Measurements from ENCODE around the gene PAMR1. TPM values are rescaled to one million over a fixed set of nuclear protein-coding genes. Genes with fewer than 3 reads are reported as not detected.

Gene PAMR1
- total and polyA plus RNA-seq, 2 experiments from 2014 or later = 119 to 151 TPM

DNA sequence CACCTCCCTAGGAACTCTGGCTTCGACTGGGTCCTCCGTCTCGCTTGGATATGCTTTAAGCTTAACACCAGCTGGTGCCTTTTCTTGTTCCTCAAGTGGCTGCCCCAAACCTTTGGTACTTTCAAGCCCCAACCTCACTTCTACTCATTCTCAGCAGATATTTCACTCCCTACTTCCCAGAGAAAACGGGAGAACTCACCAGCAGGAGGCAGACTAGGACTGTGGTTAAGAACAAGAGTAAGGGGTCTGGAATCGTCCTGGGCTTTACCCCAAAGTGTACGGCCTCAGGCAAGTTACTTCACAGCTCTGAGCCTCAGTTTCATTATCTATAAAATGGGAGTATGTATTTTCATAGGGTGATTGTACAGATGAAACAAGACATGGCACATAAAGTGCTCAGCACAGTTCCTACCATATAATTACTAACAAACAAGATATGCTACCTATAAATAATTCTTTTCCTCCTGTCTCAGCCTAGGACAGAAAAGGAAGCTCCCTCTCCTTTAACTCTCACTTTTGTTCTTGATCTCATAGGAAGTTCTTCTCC lies 37.8 kb downstream of the PAMR1 start:
- Histone ChIP-seq H3K27me3 (replicated peaks; ENCODE audit: insufficient read depth) (no peaks in the 10 kb centered on the region), H3K27ac (no peak overlapping the region), H3F3A (ENCODE audit: insufficient read depth) (peaks cover 64% of the 10 kb centered on the region), H3K4me3 (no peak overlapping the region), H3K9ac (no peak overlapping the region), H3K36me3 (ENCODE audit: low read depth) (peaks cover 9% of the 10 kb centered on the region; the same call in 1 of the 2 replicates), H3K4me1 (ENCODE audit: insufficient read depth) (peaks cover 72% of the 10 kb centered on the region), H2AFZ (no peak overlapping the region), H3K4me2 (ENCODE audit: unreplicated experiment) (no peak overlapping the region), H3K9me3 (ENCODE audit: low read depth) (no peaks in the 10 kb centered on the region), H4K20me1 (ENCODE audit: insufficient read depth) (no peaks in the 10 kb centered on the region), H3K9me2 (ENCODE audit: insufficient read depth) (no peaks in the 10 kb centered on the region), H3K79me2 (ENCODE audit: insufficient read depth) (no peaks in the 10 kb centered on the region)
- TF ChIP-seq EZH2phosphoT487 (IDR thresholded peaks at IDR 0.05; ENCODE audit: insufficient read depth, low read depth) = no peak
- TF ChIP-seq EZH2 (IDR thresholded peaks at IDR 0.05; ENCODE audit: insufficient read depth, poor library complexity, severe bottlenecking) = no peak
- WGBS, 2 experiments (ENCODE audit: low coverage in 1 of 2, low lambda C conversion rate in 2 of 2, missing lambda C conversion rate in 2 of 2) = 43% methylated on average over 6 of the region's 6 CpGs
- peak; percentile 65 for DNase-seq
- in situ Hi-C loops (cut with MboI) = loop anchor here (10.0 kb wide), 2 partner anchors 327 to 787 kb away; no protein-coding TSS in a partner anchor

DNA sequence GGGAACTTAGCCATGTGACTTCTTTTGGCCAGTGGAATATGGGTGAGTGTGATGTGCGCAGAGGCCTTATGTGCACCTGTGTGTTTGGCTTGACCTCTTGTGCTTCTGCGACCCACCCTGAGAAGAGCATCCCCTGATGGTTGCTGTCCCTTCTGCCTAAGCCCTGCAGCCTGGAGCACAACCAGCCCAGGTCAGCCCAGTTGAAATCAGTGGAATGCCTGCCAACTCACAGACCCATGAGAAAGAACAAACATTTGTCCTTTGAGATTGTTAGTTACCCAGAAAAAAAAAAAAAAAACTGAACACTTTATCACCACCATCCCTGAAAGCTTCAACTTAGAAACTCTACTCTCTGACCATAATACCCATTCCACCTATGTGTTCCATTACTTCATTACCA lies 38.5 kb downstream of the PAMR1 start:
- H3K9me2 ChIP-seq (ENCODE audit: insufficient read depth) = no peaks in the 10 kb centered on the region
- no peaks in the 10 kb centered on the region for H4K20me1 ChIP-seq (ENCODE audit: insufficient read depth)
- H3K36me3 ChIP-seq (ENCODE audit: low read depth) = peaks cover 15% of the 10 kb centered on the region; the same call in 1 of the 2 replicates
- H3K4me3 ChIP-seq = no peak overlapping the region
- no peak for DNase-seq
- no peak overlapping the region for H2AFZ ChIP-seq
- no peak overlapping the region for H3K27ac ChIP-seq
- H3F3A ChIP-seq (ENCODE audit: insufficient read depth) = peaks cover 61% of the 10 kb centered on the region
- H3K79me2 ChIP-seq (ENCODE audit: insufficient read depth) = no peaks in the 10 kb centered on the region
- H3K27me3 ChIP-seq (replicated peaks; ENCODE audit: insufficient read depth) = no peaks in the 10 kb centered on the region
- no peak overlapping the region for H3K4me2 ChIP-seq (ENCODE audit: unreplicated experiment)
- 98 to 100% methylated on average over 2 of the region's 2 CpGs for WGBS, 2 experiments (ENCODE audit: low coverage in 1 of 2, low lambda C conversion rate in 2 of 2, missing lambda C conversion rate in 2 of 2)
- no peak overlapping the region for H3K9ac ChIP-seq
- H3K4me1 ChIP-seq (ENCODE audit: insufficient read depth) = peaks cover 65% of the 10 kb centered on the region
- no peaks in the 10 kb centered on the region for H3K9me3 ChIP-seq (ENCODE audit: low read depth)
- TF ChIP-seq EZH2 (IDR thresholded peaks at IDR 0.05; ENCODE audit: insufficient read depth, poor library complexity, severe bottlenecking) (no peak), EZH2phosphoT487 (IDR thresholded peaks at IDR 0.05; ENCODE audit: insufficient read depth, low read depth) (no peak)
- in situ Hi-C loops (cut with MboI) = loop anchor here (10.0 kb wide), 2 partner anchors 328 to 788 kb away; no protein-coding TSS in a partner anchor

DNA sequence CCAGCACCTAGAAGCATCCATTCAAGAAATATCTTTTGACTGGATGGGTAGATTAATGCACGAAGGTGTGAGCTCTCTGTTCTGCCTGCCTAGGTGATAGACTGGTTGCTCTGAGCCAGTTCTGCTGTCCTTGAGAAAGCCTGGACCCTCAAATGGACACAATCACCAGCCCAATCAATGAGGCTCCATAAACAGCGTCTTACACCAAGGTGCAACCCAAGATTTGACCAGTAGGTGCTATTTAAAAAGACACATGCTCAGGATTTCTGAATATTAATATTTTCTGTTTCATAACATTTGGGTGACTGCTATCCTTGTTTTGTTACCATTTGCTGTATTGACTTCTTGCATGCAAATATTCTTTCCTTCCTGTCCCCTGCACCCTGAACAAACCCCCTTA lies 39.0 kb downstream of the PAMR1 start:
- H3K4me1 ChIP-seq (ENCODE audit: insufficient read depth) = peaks cover 61% of the 10 kb centered on the region
- H3K36me3 ChIP-seq (ENCODE audit: low read depth) = peaks cover 18% of the 10 kb centered on the region; the same call in 1 of the 2 replicates
- no peak overlapping the region for H3K27ac ChIP-seq
- no peaks in the 10 kb centered on the region for H3K79me2 ChIP-seq (ENCODE audit: insufficient read depth)
- H3K4me3 ChIP-seq = no peak overlapping the region
- no peaks in the 10 kb centered on the region for H3K9me3 ChIP-seq (ENCODE audit: low read depth)
- no peak overlapping the region for H3K4me2 ChIP-seq (ENCODE audit: unreplicated experiment)
- peaks cover 58% of the 10 kb centered on the region for H3F3A ChIP-seq (ENCODE audit: insufficient read depth)
- H3K27me3 ChIP-seq (replicated peaks; ENCODE audit: insufficient read depth) = no peaks in the 10 kb centered on the region
- peak; percentile 24 for DNase-seq
- TF ChIP-seq EZH2 (IDR thresholded peaks at IDR 0.05; ENCODE audit: insufficient read depth, poor library complexity, severe bottlenecking) (no peak), EZH2phosphoT487 (IDR thresholded peaks at IDR 0.05; ENCODE audit: insufficient read depth, low read depth) (no peak)
- no peak overlapping the region for H2AFZ ChIP-seq
- in situ Hi-C loops (cut with MboI) = loop anchor here (10.0 kb wide), 2 partner anchors 328 to 788 kb away; no protein-coding TSS in a partner anchor
- no peaks in the 10 kb centered on the region for H4K20me1 ChIP-seq (ENCODE audit: insufficient read depth)
- no peaks in the 10 kb centered on the region for H3K9me2 ChIP-seq (ENCODE audit: insufficient read depth)
- H3K9ac ChIP-seq = no peak overlapping the region
- 57 to 60% methylated on average over 2 of the region's 2 CpGs for WGBS, 2 experiments (ENCODE audit: low coverage in 1 of 2, low lambda C conversion rate in 2 of 2, missing lambda C conversion rate in 2 of 2)

DNA sequence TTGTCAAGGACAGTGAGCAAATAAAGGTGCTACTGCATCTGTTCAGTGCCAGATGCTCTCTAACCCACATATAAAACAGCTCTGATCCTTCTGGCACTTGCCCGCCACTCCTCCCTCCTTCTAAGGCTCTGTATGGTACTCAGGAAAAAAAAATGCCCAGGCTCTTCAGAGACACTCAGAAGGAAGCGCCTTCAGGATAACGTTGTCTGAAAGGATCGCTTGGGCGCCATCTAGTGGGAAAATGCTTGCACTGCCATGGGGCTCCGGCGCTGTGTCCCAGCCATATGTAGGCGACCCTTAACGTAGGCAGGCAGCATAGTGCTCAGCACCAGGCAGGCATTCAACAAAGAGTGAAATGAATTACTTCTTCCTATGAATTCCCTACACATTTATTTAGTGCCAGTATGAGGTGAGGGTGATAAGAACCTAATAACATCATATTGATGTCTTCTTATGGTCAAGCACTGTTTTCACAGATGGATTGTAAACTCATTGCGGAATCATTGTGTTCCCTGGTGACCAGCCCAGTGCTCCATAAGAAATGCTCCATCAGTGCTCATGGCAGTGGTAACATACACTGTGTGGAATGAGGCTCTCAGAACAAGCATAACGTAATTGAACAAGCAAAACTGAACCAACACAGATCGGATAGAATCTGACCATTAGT lies 39.6 kb downstream of the PAMR1 start:
- TF ChIP-seq EZH2 (IDR thresholded peaks at IDR 0.05; ENCODE audit: insufficient read depth, poor library complexity, severe bottlenecking) = no peak
- TF ChIP-seq EZH2phosphoT487 (IDR thresholded peaks at IDR 0.05; ENCODE audit: insufficient read depth, low read depth) = no peak
- peaks cover 18% of the 10 kb centered on the region; the same call in 1 of the 2 replicates for H3K36me3 ChIP-seq (ENCODE audit: low read depth)
- no peaks in the 10 kb centered on the region for H3K9me2 ChIP-seq (ENCODE audit: insufficient read depth)
- no peaks in the 10 kb centered on the region for H3K9me3 ChIP-seq (ENCODE audit: low read depth)
- WGBS, 2 experiments (ENCODE audit: low coverage in 1 of 2, low lambda C conversion rate in 2 of 2, missing lambda C conversion rate in 2 of 2) = 17 to 19% methylated on average over 12 of the region's 12 CpGs
- in situ Hi-C loops (cut with MboI) = loop anchor here (10.0 kb wide), 2 partner anchors 329 to 789 kb away; no protein-coding TSS in a partner anchor
- H3K27me3 ChIP-seq (replicated peaks; ENCODE audit: insufficient read depth) = no peaks in the 10 kb centered on the region
- H3K27ac ChIP-seq = no peak overlapping the region
- H2AFZ ChIP-seq = no peak overlapping the region
- H3K4me3 ChIP-seq = no peak overlapping the region
- H3F3A ChIP-seq (ENCODE audit: insufficient read depth) = peaks cover 52% of the 10 kb centered on the region
- H4K20me1 ChIP-seq (ENCODE audit: insufficient read depth) = no peaks in the 10 kb centered on the region
- H3K79me2 ChIP-seq (ENCODE audit: insufficient read depth) = no peaks in the 10 kb centered on the region
- peak overlapping the region; percentile 10 for H3K4me2 ChIP-seq (ENCODE audit: unreplicated experiment)
- peak; percentile 94 for DNase-seq
- peaks cover 55% of the 10 kb centered on the region for H3K4me1 ChIP-seq (ENCODE audit: insufficient read depth)
- H3K9ac ChIP-seq = no peak overlapping the region
